Measurements from ENCODE around the gene TTC39A. TPM values are rescaled to one million over a fixed set of nuclear protein-coding genes. Genes with fewer than 3 reads are reported as not detected.
A peak's percentile ranks its signal among the peaks of the same experiment; 100 is the strongest.

TTC39A gene
- total and polyA plus RNA-seq, 2 donors (not counting 1 experiment from before 2014, with no cell fraction given), result not detected

DNA sequence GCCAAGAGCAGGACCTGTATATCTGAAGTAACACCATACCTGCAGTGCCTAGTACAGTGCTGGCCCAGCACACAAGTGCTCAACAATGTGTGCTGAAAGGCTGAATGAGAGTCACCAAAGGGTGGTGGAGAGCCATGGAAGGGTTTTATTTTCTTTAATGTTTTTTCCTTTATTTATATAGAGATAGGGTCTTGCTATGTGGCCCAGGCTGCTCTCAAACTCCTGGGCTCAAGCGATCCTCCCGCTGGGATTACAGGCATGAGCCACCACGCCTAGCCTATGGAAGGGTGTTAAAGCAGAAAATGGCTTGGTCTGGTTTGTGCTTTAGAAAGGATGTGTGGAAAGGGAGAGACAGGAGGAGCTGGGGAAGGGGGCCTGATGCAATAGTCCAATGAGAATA lies 13.3 kb upstream of the TTC39A start:
- Mint-ChIP-seq H3K4me1 (peaks cover 12% of the 10 kb centered on the region), H3K27me3 (peaks cover 36% of the 10 kb centered on the region), H3K27ac (no peak overlapping the region), H3K9me3 (ENCODE audit: insufficient read depth) (no peaks in the 10 kb centered on the region), H3K4me3 (peak overlapping the region; percentile 52)
- ChIA-PET CTCF (no interaction called here), POLR2A (interaction anchor here (0.5 kb wide), 1 partner anchor 1227 kb away, joined by 4 read pairs; no protein-coding TSS in a partner anchor)
- Histone ChIP-seq H3K9me3 (ENCODE audit: control extremely low read depth in 1 of 3, control insufficient read depth in 2 of 3, insufficient read depth in 1 of 3, low read length in 2 of 3) (no peaks in the 10 kb centered on the region), H3K79me2 (ENCODE audit: control insufficient read depth, insufficient read depth, low read length) (no peaks in the 10 kb centered on the region), H3K4me2 (replicated peaks; ENCODE audit: low read depth, low read length, poor library complexity, severe bottlenecking) (no peak overlapping the region), H3K27me3 (replicated peaks in 1 of 4; ENCODE audit: control extremely low read depth in 1 of 4, control insufficient read depth in 3 of 4, insufficient read depth in 4 of 4, low read length in 3 of 4) (peaks cover 0 to 36% (median 18%) of the 10 kb centered on the region in 4 experiments), H3K4me3 (ENCODE audit: control extremely low read depth in 1 of 5, extremely low read depth in 1 of 5, insufficient read depth in 1 of 5, low read depth in 2 of 5, low read length in 4 of 5) (no peak overlapping the region), H2AFZ (ENCODE audit: insufficient read depth, low read depth, low read length, poor library complexity, severe bottlenecking) (no peak overlapping the region), H4K20me1 (ENCODE audit: control insufficient read depth, insufficient read depth, low read length, poor library complexity, severe bottlenecking) (no peaks in the 10 kb centered on the region), H3K4me1 (ENCODE audit: control insufficient read depth in 2 of 2, insufficient read depth in 2 of 2, low read length in 2 of 2) (peaks cover 6 to 10% of the 10 kb centered on the region in 2 donors), H3K27ac (ENCODE audit: low read length in 2 of 2) (no peak overlapping the region), H3K9ac (ENCODE audit: low read length) (no peak overlapping the region), H3K36me3 (replicated peaks in 1 of 2; ENCODE audit: control extremely low read depth in 1 of 2, control insufficient read depth in 1 of 2, extremely low read depth in 1 of 2, insufficient read depth in 2 of 2, low read length in 1 of 2) (no peaks in the 10 kb centered on the region)
- WGBS (ENCODE audit: insufficient coverage), result 100% methylated on average over 1 of the region's 3 CpGs
- TF ChIP-seq EZH2 (IDR thresholded peaks at IDR 0.05; ENCODE audit: borderline replicate concordance, insufficient read depth, low read depth, low read length, poor library complexity, severe bottlenecking), result no peak
- TF ChIP-seq, protein P1, sequence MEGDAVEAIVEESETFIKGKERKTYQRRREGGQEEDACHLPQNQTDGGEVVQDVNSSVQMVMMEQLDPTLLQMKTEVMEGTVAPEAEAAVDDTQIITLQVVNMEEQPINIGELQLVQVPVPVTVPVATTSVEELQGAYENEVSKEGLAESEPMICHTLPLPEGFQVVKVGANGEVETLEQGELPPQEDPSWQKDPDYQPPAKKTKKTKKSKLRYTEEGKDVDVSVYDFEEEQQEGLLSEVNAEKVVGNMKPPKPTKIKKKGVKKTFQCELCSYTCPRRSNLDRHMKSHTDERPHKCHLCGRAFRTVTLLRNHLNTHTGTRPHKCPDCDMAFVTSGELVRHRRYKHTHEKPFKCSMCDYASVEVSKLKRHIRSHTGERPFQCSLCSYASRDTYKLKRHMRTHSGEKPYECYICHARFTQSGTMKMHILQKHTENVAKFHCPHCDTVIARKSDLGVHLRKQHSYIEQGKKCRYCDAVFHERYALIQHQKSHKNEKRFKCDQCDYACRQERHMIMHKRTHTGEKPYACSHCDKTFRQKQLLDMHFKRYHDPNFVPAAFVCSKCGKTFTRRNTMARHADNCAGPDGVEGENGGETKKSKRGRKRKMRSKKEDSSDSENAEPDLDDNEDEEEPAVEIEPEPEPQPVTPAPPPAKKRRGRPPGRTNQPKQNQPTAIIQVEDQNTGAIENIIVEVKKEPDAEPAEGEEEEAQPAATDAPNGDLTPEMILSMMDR (IDR thresholded peaks at IDR 0.05), result no peak
- no peak for ATAC-seq (ENCODE audit: low read depth)
- intact Hi-C loops (cut with micrococcal nuclease), result no loop called here
- no peak for DNase-seq

DNA sequence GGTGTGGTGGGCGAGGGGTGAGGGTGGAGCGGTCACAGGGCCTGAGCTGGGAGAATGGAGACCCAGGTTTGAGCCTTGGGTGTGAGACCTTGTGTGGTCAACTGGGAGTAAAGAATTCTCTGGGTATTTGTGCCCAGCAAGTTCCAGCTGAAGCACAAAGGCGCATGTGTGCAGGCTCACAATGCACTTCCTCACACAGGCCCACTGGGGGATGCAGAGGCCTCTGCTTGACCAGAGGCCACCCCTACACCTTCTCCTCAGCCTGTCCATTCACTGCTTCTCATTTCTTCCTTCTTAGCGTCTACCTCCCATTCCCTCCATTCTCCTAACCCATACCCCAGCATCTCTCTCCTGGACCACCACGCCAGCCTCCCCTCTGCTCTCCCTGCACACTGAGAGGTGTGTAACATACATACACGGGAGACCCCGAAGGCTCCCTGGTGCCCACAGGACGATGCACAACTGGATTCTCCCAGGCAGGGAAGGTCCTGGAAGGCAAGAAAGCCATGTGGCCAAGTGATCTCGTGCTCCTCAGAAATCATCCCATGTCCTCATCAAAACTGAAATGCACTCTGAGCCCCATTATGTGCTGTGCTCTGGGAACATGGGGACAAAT lies 12.3 kb upstream of the TTC39A start:
- no peak for ATAC-seq (ENCODE audit: low read depth)
- no peak for DNase-seq
- H3K27ac ChIP-seq (ENCODE audit: low read length in 2 of 2), result no peak overlapping the region
- ChIA-PET CTCF (no interaction called here), POLR2A (no interaction called here)
- Mint-ChIP-seq H3K4me1 (peaks cover 12% of the 10 kb centered on the region), H3K27ac (no peak overlapping the region), H3K4me3 (no peak overlapping the region), H3K9me3 (ENCODE audit: insufficient read depth) (no peaks in the 10 kb centered on the region), H3K27me3 (peaks cover 40% of the 10 kb centered on the region)
- H2AFZ ChIP-seq (ENCODE audit: insufficient read depth, low read depth, low read length, poor library complexity, severe bottlenecking), result no peak overlapping the region
- peaks cover 0 to 36% (median 18%) of the 10 kb centered on the region in 4 experiments for H3K27me3 ChIP-seq (replicated peaks in 1 of 4; ENCODE audit: control extremely low read depth in 1 of 4, control insufficient read depth in 3 of 4, insufficient read depth in 4 of 4, low read length in 3 of 4)
- no peaks in the 10 kb centered on the region for H3K36me3 ChIP-seq (replicated peaks in 1 of 2; ENCODE audit: control extremely low read depth in 1 of 2, control insufficient read depth in 1 of 2, extremely low read depth in 1 of 2, insufficient read depth in 2 of 2, low read length in 1 of 2)
- no peak overlapping the region for H3K4me3 ChIP-seq (ENCODE audit: control extremely low read depth in 1 of 5, extremely low read depth in 1 of 5, insufficient read depth in 1 of 5, low read depth in 2 of 5, low read length in 4 of 5)
- TF ChIP-seq EZH2 (IDR thresholded peaks at IDR 0.05; ENCODE audit: borderline replicate concordance, insufficient read depth, low read depth, low read length, poor library complexity, severe bottlenecking), result no peak
- TF ChIP-seq, protein P1 (IDR thresholded peaks at IDR 0.05), result no peak
- H3K9ac ChIP-seq (ENCODE audit: low read length), result no peak overlapping the region
- intact Hi-C loops (cut with micrococcal nuclease), result loop anchor here (1.0 kb wide), 1 partner anchor 193 kb away; no protein-coding TSS in a partner anchor
- no peaks in the 10 kb centered on the region for H3K79me2 ChIP-seq (ENCODE audit: control insufficient read depth, insufficient read depth, low read length)
- H3K4me1 ChIP-seq (ENCODE audit: control insufficient read depth in 2 of 2, insufficient read depth in 2 of 2, low read length in 2 of 2), result peaks cover 6 to 10% of the 10 kb centered on the region in 2 donors
- no peak overlapping the region for H3K4me2 ChIP-seq (replicated peaks; ENCODE audit: low read depth, low read length, poor library complexity, severe bottlenecking)
- no peaks in the 10 kb centered on the region for H4K20me1 ChIP-seq (ENCODE audit: control insufficient read depth, insufficient read depth, low read length, poor library complexity, severe bottlenecking)
- H3K9me3 ChIP-seq (ENCODE audit: control extremely low read depth in 1 of 3, control insufficient read depth in 2 of 3, insufficient read depth in 1 of 3, low read length in 2 of 3), result no peaks in the 10 kb centered on the region
- 98% methylated on average over 6 of the region's 9 CpGs for WGBS (ENCODE audit: insufficient coverage)
